Measurements from ENCODE around the gene DYNC1LI1. TPM values are rescaled to one million over a fixed set of nuclear protein-coding genes. Genes with fewer than 3 reads are reported as not detected.

DYNC1LI1 gene
- total RNA-seq, 2 experiments from 2014 or later = 28.6 to 48.7 TPM

GRCh38 chr3:32601722-32602121 is 31.1 kb upstream of the DYNC1LI1 start:
- H3K79me2 ChIP-seq (ENCODE audit: insufficient read depth, low read depth, low read length) = no peaks in the 10 kb centered on the region
- no peak for TF ChIP-seq EZH2phosphoT487 (IDR thresholded peaks at IDR 0.05; ENCODE audit: borderline replicate concordance, low read depth, low read length)
- H3K27ac ChIP-seq (ENCODE audit: low read depth, low read length, poor library complexity, severe bottlenecking) = no peak overlapping the region
- no peaks in the 10 kb centered on the region for H4K20me1 ChIP-seq (ENCODE audit: insufficient read depth, low read length)
- no peaks in the 10 kb centered on the region for H3K36me3 ChIP-seq (ENCODE audit: insufficient read depth, low read length)
- intact Hi-C loops (cut with micrococcal nuclease; ENCODE audit: unreplicated experiment) = no loop called here
- H3K4me3 ChIP-seq (ENCODE audit: low read depth, low read length, poor library complexity, severe bottlenecking) = no peak overlapping the region
- no TSS peak for BruUV-seq (replicated peaks)
- ChIA-PET CTCF (ENCODE audit: unreplicated experiment) (no interaction called here), POLR2A (no interaction called here)
- no peak for DNase-seq (ENCODE audit: low spot score)
- H2AFZ ChIP-seq (ENCODE audit: low read length) = no peak overlapping the region
- H3K4me2 ChIP-seq (ENCODE audit: low read length) = no peak overlapping the region
- no peaks in the 10 kb centered on the region for H3K9me2 ChIP-seq (ENCODE audit: insufficient read depth, low read length)
- no peaks in the 10 kb centered on the region for H3K4me1 ChIP-seq (ENCODE audit: insufficient read depth, low read length, poor library complexity, severe bottlenecking)
- H3K9me3 ChIP-seq (ENCODE audit: low read length) = no peaks in the 10 kb centered on the region

- intact Hi-C loops (cut with micrococcal nuclease; ENCODE audit: unreplicated experiment) = no loop called here
Measured at GRCh38 chr3:32597656-32598055, 27.0 kb upstream of the DYNC1LI1 start.

GRCh38 chr3:32596909-32597369 is 26.3 kb upstream of the DYNC1LI1 start:
- H3K4me3 ChIP-seq (ENCODE audit: low read depth, low read length, poor library complexity, severe bottlenecking) = no peak overlapping the region
- POLR2A ChIA-PET = interaction anchor here (1.6 kb wide), 1 partner anchor 19 kb away, joined by 4 read pairs; no protein-coding TSS in a partner anchor
- H3K9me2 ChIP-seq (ENCODE audit: insufficient read depth, low read length) = no peaks in the 10 kb centered on the region
- no peaks in the 10 kb centered on the region for H3K4me1 ChIP-seq (ENCODE audit: insufficient read depth, low read length, poor library complexity, severe bottlenecking)
- H3K4me2 ChIP-seq (ENCODE audit: low read length) = no peak overlapping the region
- no peak for DNase-seq (ENCODE audit: low spot score)
- BruUV-seq (replicated peaks) = no TSS peak
- intact Hi-C loops (cut with micrococcal nuclease; ENCODE audit: unreplicated experiment) = no loop called here
- H3K27ac ChIP-seq (ENCODE audit: low read depth, low read length, poor library complexity, severe bottlenecking) = no peak overlapping the region
- H2AFZ ChIP-seq (ENCODE audit: low read length) = no peak overlapping the region
- no peaks in the 10 kb centered on the region for H3K36me3 ChIP-seq (ENCODE audit: insufficient read depth, low read length)
- no peaks in the 10 kb centered on the region for H3K79me2 ChIP-seq (ENCODE audit: insufficient read depth, low read depth, low read length)
- H3K9me3 ChIP-seq (ENCODE audit: low read length) = no peaks in the 10 kb centered on the region
- CTCF ChIA-PET (ENCODE audit: unreplicated experiment) = no interaction called here
- no peaks in the 10 kb centered on the region for H4K20me1 ChIP-seq (ENCODE audit: insufficient read depth, low read length)
- TF ChIP-seq CTCF (conservative IDR thresholded peaks at IDR 0.05; ENCODE audit: low read length) (no peak), EZH2phosphoT487 (IDR thresholded peaks at IDR 0.05; ENCODE audit: borderline replicate concordance, low read depth, low read length) (no peak)

More at GRCh38 chr3:32597656-32598055, 27.0 kb upstream of the DYNC1LI1 start:
- ChIA-PET CTCF (ENCODE audit: unreplicated experiment) (no interaction called here), POLR2A (interaction anchor here (1.6 kb wide), 1 partner anchor 20 kb away, joined by 4 read pairs; no protein-coding TSS in a partner anchor)
- Histone ChIP-seq H2AFZ (ENCODE audit: low read length) (no peak overlapping the region), H3K36me3 (ENCODE audit: insufficient read depth, low read length) (no peaks in the 10 kb centered on the region), H3K9me3 (ENCODE audit: low read length) (no peaks in the 10 kb centered on the region), H3K4me2 (ENCODE audit: low read length) (no peak overlapping the region), H4K20me1 (ENCODE audit: insufficient read depth, low read length) (no peaks in the 10 kb centered on the region), H3K9me2 (ENCODE audit: insufficient read depth, low read length) (no peaks in the 10 kb centered on the region), H3K4me3 (ENCODE audit: low read depth, low read length, poor library complexity, severe bottlenecking) (no peak overlapping the region), H3K27ac (ENCODE audit: low read depth, low read length, poor library complexity, severe bottlenecking) (no peak overlapping the region), H3K79me2 (ENCODE audit: insufficient read depth, low read depth, low read length) (no peaks in the 10 kb centered on the region), H3K4me1 (ENCODE audit: insufficient read depth, low read length, poor library complexity, severe bottlenecking) (no peaks in the 10 kb centered on the region)
- no peak for TF ChIP-seq EZH2phosphoT487 (IDR thresholded peaks at IDR 0.05; ENCODE audit: borderline replicate concordance, low read depth, low read length)
- TF ChIP-seq CTCF (conservative IDR thresholded peaks at IDR 0.05; ENCODE audit: low read length) = no peak
- DNase-seq (ENCODE audit: low spot score) = no peak
- BruUV-seq (replicated peaks) = no TSS peak
